ENCODE data around the gene LTB.
A peak's percentile ranks its signal among the peaks of the same experiment; 100 is the strongest.

GRCh38 chr6:31559606-31559957, 22.6 kb downstream of the LTB start:
- TF ChIP-seq EP300 (IDR thresholded peaks at IDR 0.05; ENCODE audit: low read length) (no peak), SNRNP70 (optimal IDR thresholded peaks at IDR 0.05; ENCODE audit: low read depth, low read length) (no peak), SMC3 (conservative IDR thresholded peaks at IDR 0.05; ENCODE audit: insufficient read depth, low read depth, low read length) (no peak)
- TF ChIP-seq, protein P1, sequence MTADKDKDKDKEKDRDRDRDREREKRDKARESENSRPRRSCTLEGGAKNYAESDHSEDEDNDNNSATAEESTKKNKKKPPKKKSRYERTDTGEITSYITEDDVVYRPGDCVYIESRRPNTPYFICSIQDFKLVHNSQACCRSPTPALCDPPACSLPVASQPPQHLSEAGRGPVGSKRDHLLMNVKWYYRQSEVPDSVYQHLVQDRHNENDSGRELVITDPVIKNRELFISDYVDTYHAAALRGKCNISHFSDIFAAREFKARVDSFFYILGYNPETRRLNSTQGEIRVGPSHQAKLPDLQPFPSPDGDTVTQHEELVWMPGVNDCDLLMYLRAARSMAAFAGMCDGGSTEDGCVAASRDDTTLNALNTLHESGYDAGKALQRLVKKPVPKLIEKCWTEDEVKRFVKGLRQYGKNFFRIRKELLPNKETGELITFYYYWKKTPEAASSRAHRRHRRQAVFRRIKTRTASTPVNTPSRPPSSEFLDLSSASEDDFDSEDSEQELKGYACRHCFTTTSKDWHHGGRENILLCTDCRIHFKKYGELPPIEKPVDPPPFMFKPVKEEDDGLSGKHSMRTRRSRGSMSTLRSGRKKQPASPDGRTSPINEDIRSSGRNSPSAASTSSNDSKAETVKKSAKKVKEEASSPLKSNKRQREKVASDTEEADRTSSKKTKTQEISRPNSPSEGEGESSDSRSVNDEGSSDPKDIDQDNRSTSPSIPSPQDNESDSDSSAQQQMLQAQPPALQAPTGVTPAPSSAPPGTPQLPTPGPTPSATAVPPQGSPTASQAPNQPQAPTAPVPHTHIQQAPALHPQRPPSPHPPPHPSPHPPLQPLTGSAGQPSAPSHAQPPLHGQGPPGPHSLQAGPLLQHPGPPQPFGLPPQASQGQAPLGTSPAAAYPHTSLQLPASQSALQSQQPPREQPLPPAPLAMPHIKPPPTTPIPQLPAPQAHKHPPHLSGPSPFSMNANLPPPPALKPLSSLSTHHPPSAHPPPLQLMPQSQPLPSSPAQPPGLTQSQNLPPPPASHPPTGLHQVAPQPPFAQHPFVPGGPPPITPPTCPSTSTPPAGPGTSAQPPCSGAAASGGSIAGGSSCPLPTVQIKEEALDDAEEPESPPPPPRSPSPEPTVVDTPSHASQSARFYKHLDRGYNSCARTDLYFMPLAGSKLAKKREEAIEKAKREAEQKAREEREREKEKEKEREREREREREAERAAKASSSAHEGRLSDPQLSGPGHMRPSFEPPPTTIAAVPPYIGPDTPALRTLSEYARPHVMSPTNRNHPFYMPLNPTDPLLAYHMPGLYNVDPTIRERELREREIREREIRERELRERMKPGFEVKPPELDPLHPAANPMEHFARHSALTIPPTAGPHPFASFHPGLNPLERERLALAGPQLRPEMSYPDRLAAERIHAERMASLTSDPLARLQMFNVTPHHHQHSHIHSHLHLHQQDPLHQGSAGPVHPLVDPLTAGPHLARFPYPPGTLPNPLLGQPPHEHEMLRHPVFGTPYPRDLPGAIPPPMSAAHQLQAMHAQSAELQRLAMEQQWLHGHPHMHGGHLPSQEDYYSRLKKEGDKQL (CRISPR knock-in tag; IDR thresholded peaks at IDR 0.05; ENCODE audit: borderline replicate concordance), result 0 out of 2 replicates have a peak, but pooled peaks have one; percentile 48

All from K562 (cell line).